ENCODE data around the gene FAM131B.

Gene FAM131B

DNA sequence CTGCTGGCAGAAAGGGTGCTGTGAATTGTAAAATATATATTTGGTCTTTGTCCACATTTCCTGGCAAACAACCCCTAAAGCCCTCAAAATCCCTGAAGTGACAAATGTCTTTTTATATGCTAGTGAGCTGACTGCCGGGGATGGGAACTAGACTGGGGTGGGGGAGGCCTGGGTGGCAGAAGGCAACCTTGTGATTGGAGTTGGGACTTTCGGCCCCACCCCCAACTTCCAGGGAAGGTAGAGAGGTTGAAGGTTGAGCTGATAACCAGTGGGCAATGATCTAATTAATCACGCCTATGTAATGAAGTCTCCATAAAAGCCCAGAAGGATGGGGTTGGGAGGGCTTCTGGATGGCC is 43.5 kb upstream of the FAM131B start:
- TF ChIP-seq, protein P1, sequence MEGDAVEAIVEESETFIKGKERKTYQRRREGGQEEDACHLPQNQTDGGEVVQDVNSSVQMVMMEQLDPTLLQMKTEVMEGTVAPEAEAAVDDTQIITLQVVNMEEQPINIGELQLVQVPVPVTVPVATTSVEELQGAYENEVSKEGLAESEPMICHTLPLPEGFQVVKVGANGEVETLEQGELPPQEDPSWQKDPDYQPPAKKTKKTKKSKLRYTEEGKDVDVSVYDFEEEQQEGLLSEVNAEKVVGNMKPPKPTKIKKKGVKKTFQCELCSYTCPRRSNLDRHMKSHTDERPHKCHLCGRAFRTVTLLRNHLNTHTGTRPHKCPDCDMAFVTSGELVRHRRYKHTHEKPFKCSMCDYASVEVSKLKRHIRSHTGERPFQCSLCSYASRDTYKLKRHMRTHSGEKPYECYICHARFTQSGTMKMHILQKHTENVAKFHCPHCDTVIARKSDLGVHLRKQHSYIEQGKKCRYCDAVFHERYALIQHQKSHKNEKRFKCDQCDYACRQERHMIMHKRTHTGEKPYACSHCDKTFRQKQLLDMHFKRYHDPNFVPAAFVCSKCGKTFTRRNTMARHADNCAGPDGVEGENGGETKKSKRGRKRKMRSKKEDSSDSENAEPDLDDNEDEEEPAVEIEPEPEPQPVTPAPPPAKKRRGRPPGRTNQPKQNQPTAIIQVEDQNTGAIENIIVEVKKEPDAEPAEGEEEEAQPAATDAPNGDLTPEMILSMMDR (IDR thresholded peaks at IDR 0.05), result no peak

DNA sequence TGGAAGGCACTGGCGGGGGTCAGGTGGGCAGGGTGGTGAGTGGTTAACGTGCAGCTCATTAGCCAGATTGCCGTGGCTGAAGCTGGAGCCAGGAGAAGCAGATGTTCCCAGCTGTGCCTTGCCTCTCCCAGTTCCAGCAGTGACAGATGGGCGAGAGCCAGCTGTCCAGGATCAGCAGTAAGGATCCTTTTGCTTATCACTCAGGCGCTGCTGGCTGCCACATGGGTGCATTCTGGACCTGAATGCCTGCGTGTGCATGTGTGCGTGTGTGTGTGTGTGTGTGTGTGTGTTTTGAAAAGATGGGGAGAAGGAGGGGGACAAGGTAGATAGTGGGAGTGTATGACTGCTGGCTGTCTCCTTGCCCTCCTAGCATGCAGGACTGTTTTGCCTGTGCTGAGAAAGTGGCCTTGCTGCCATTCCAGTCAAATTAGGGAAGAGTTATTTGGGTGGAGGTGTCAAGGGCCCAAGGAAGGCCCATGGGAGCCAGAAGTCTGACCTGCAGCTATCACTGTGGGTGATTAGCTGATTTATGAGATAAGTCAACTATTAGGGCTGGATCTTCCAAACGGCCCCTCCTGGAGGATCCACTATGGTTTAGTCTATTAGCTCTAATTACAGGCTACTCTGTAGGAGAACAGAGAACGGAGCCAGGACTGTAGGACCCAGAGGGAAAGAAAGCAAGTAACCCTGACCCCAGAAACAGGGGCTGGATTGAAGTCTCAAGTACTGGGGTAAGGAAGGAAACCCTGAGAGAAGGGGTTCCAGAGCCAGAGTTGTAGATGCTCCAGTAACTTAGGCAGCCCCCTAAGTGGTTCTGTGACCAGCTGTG is 42.9 kb upstream of the FAM131B start:
- TF ChIP-seq, protein P1 (IDR thresholded peaks at IDR 0.05), result no peak

DNA sequence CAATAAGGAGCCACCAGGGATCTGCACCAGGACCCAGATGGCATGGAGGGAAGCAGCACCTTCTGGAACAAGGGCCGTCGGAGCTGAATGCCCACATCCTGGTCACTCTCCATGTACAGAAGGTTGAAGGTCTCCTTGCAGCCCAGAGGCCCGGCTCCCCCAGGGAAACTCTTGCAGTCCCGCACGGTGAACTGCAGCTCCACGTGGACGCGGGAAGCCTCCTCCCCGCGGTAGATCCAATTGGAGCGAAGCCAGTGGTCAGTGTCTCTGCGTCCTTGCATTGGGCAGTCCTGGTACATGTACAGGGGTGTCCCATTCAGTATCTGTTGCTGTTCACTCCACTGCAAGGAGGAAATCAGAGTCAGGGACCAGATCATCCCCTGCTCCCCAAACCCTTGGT is 38.8 kb upstream of the FAM131B start:
- TF ChIP-seq, protein P1 (IDR thresholded peaks at IDR 0.05), result no peak

DNA sequence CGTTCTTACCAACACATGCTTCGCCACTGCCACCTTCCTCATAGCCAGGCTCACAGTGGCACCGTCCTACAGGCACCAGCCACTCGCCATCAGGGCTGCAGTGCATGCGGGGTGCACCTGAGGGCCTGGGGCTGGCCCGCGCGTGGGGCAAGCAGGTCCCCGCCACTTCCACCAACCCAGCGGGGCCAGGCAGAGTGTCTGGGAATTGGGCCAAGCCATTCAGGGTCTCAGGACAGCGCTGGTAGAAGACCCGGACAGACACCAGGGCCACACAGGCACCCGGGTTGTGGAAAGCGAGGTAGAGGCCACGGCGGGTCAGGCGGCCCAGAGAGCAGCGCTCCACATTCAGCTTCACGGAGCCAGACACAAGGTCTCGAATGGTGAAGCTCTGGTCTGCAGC is 37.1 kb upstream of the FAM131B start:
- TF ChIP-seq, protein P1 (IDR thresholded peaks at IDR 0.05), result no peak

DNA sequence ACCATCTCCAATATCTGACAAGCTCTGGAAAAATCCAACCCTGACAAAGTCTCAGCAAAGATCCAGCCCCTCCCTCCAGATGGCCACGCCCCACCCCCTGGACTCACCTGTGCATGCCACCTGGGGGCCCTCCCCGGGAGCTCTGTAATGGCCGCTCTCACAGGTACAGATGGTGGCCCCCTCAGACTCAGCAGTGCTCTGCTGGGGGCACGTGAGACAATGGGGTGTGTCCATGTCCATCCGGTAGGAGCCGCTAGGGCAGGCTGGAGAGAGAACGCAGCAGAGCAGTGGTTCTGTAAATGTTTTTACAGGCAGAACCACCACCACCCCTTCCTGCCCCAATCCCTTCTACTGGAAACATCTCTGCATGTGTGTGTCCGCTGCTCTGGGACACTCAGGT is 36.6 kb upstream of the FAM131B start:
- TF ChIP-seq, protein P1 (IDR thresholded peaks at IDR 0.05), result no peak

DNA sequence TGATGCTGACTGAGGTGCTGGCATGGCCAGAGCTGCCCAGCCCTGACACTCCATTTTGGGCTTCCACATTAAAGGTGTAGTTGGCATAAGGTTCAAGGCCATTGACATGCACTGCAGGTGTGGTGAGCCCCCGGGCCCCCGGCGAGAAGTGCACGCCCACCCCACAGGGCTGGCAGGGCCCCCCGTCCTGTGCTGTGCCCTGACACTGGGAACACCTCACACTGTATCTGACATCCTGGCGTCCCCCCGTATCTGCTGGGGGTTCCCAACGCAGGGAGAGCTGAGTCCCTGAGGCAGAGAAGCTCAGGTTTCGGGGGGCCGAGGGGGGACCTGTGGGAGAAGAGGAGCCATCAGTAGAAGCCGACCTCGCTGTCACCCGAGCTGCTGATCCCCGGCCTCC is 36.1 kb upstream of the FAM131B start:
- TF ChIP-seq, protein P1 (IDR thresholded peaks at IDR 0.05), result no peak

DNA sequence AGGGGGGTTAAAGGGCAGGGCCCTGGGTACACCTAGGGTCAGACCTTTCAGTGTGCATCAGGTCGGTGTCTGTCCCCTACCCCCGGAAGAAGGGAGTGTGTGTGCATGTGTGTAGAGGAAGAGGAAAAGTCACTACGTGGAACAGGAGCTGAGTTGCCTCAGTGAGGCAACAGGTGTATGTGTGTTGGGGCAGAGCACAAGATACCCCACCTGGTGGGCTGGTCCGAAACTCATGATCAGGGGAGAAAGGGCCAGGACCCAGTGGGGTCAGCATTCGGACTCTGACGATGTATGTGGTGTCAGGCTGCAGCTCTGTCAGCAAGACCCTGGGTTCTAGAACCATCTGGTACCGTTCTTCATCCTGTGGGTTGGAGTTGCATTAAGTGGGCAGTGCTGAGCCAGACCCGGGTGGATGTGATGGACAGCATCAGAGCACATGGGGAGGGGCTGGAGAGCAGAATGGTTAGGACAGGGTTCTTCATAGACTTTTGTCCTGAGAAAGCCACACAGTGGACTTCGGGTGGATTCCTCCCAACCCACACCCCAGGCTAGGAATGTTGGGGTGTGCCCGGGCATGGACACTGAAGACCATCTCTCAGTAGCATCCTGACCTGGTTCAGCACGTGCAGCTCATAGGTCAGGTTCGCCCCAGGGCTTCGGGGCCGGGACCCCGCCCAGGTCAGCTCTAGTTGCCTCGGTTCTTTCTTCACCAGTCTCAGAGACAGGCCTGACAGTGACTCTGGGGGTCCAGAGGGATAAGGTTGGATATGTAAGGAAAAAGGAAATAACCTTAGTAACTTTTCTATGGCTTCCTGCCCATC is 35.4 kb upstream of the FAM131B start:
- TF ChIP-seq, protein P1 (IDR thresholded peaks at IDR 0.05), result no peak

Measured in LNCAP (cell line).